Tibial nerve (tissue), 4 donors: ENCODE results near the gene SUFU. TPM values are rescaled to one million over a fixed set of nuclear protein-coding genes. Genes with fewer than 3 reads are reported as not detected.

Experiments used
- DNase-seq, 2 donors: peaks; one replicate each; pipeline ENCODE4 v3.0.0-alpha.2; 2019; ENCODE audit warnings: low spot score in 2 of 2
- H3K27ac ChIP-seq, 4 donors: fragments of 200-600 bp; sonication (generic) in 3 of 4; one replicate each; pipeline ENCODE4 v1.5.1; 2017 to 2019; ENCODE audit warnings: mild to moderate bottlenecking in 1 of 4
- H3K27me3 ChIP-seq, 2 donors: fragments of 200-600 bp; sonication (generic) in 1 of 2; one replicate each; pipeline versions ENCODE4 v1.5.1 to v1.6.0; 2017 to 2019
- H3K36me3 ChIP-seq, 3 donors: fragments of 200-600 bp; sonication (generic); one replicate each; pipeline ENCODE4 v1.5.1; 2018 to 2019
- H3K4me1 ChIP-seq, 4 donors: fragments of 200-600 bp; sonication (generic) in 3 of 4; one replicate each; pipeline ENCODE4 v1.5.1; 2017 to 2019
- H3K4me3 ChIP-seq, 4 donors: fragments of 200-600 bp; sonication (generic) in 3 of 4; one replicate each; pipeline ENCODE4 v1.5.1; 2017 to 2019; ENCODE audit warnings: mild to moderate bottlenecking in 1 of 4, moderate library complexity in 1 of 4
- H3K9me3 ChIP-seq, 4 donors: fragments of 200-600 bp; sonication (generic) in 3 of 4; one replicate each; pipeline ENCODE4 v1.5.1; 2017 to 2019
- CTCF ChIP-seq, 5 experiments: fragments of 200-600 bp in 3 of 5; fragments of 450-650 bp in 2 of 5; sonication (generic) in 3 of 5; IDR thresholded peaks; one replicate each; pipeline ENCODE4 v1.5.1; 2016 to 2019; ENCODE audit warnings: antibody characterized with exemption in 5 of 5, mild to moderate bottlenecking in 3 of 5, moderate library complexity in 2 of 5
- EP300 ChIP-seq, 2 donors: sonication (generic); formaldehyde crosslinking; IDR thresholded peaks; one replicate each; pipeline ENCODE4 v1.6.1; 2017; ENCODE audit warnings: antibody characterized with exemption in 2 of 2, mild to moderate bottlenecking in 1 of 2
- POLR2A ChIP-seq, 2 donors: fragments of 450-650 bp; IDR thresholded peaks; one replicate each; pipeline ENCODE4 v1.6.1; 2017; ENCODE audit warnings: antibody characterized with exemption in 2 of 2, mild to moderate bottlenecking in 2 of 2, moderate library complexity in 2 of 2
- WGBS, 2 donors: methylation state at CpG; one replicate each; pipeline ENCODE4 v1.1.5; 2018; 5-methylcytosine and 5-hydroxymethylcytosine counted together
- total RNA-seq, 4 donors: library from RNA; depleted of rRNA; stranded (reverse); fragments of >200 nt; gene quantifications; one replicate each; pipeline ENCODE4 v1.1.0, GENCODE V29; 2016

SUFU gene
- total RNA-seq, 4 donors from 2014 or later, result 9.8 to 17.1 (median 14.2) TPM

- H3K27me3 ChIP-seq, result no peaks in the 10 kb centered on the region
- TF ChIP-seq POLR2A (IDR thresholded peaks at IDR 0.05) (no peak), CTCF (IDR thresholded peaks at IDR 0.05) (no peak), EP300 (IDR thresholded peaks at IDR 0.05) (no peak)
- 83 to 91% methylated on average over 3 of the region's 3 CpGs for WGBS, 2 donors
- no peak for DNase-seq
- peak overlapping the region in 1 of 4 donors; percentile 29 for H3K27ac ChIP-seq
- H3K36me3 ChIP-seq, result peaks cover 0 to 56% (median 0%) of the 10 kb centered on the region in 3 donors
- H3K4me1 ChIP-seq, result peaks cover 0 to 17% (median 5%) of the 10 kb centered on the region in 4 donors
- no peaks in the 10 kb centered on the region for H3K9me3 ChIP-seq
- no peak overlapping the region for H3K4me3 ChIP-seq
Observed at GRCh38 chr10:102515724-102516123, 12.0 kb downstream of the SUFU start.

GRCh38 chr10:102517553-102517952 is 13.8 kb downstream of the SUFU start:
- no peak overlapping the region for H3K4me3 ChIP-seq
- no peak overlapping the region for H3K27ac ChIP-seq
- 74 to 83% methylated on average over 3 of the region's 3 CpGs for WGBS, 2 donors
- peaks cover 0 to 12% (median 0%) of the 10 kb centered on the region in 4 donors for H3K4me1 ChIP-seq
- H3K36me3 ChIP-seq, result peaks cover 0 to 42% (median 4%) of the 10 kb centered on the region in 3 donors
- no peak for DNase-seq
- H3K27me3 ChIP-seq, result no peaks in the 10 kb centered on the region
- H3K9me3 ChIP-seq, result no peaks in the 10 kb centered on the region
- TF ChIP-seq POLR2A (IDR thresholded peaks at IDR 0.05) (no peak), EP300 (IDR thresholded peaks at IDR 0.05) (no peak), CTCF (IDR thresholded peaks at IDR 0.05) (no peak)

- no peak overlapping the region for H3K27ac ChIP-seq
- H3K36me3 ChIP-seq, result peaks cover 0 to 37% (median 4%) of the 10 kb centered on the region in 3 donors
- no peaks in the 10 kb centered on the region for H3K27me3 ChIP-seq
- DNase-seq, result no peak
- H3K4me3 ChIP-seq, result no peak overlapping the region
- no peaks in the 10 kb centered on the region for H3K9me3 ChIP-seq
- WGBS, 2 donors, result 82 to 88% methylated on average over 12 of the region's 12 CpGs
- H3K4me1 ChIP-seq, result peaks cover 0 to 23% (median 0%) of the 10 kb centered on the region in 4 donors
- TF ChIP-seq EP300 (IDR thresholded peaks at IDR 0.05), result no peak
- TF ChIP-seq POLR2A (IDR thresholded peaks at IDR 0.05), result no peak
- no peak for TF ChIP-seq CTCF (IDR thresholded peaks at IDR 0.05)
Observed at GRCh38 chr10:102519246-102519825, 15.6 kb downstream of the SUFU start.

- H3K9me3 ChIP-seq, result no peaks in the 10 kb centered on the region
- WGBS, 2 donors, result 88 to 93% methylated on average over 1 of the region's 1 CpG
- H3K4me3 ChIP-seq, result no peak overlapping the region
- H3K36me3 ChIP-seq, result peaks cover 0 to 30% (median 4%) of the 10 kb centered on the region in 3 donors
- no peak for DNase-seq
- no peak for TF ChIP-seq CTCF (IDR thresholded peaks at IDR 0.05)
- TF ChIP-seq EP300 (IDR thresholded peaks at IDR 0.05), result no peak
- no peak for TF ChIP-seq POLR2A (IDR thresholded peaks at IDR 0.05)
- peak overlapping the region in 1 of 4 donors; percentile 11 for H3K27ac ChIP-seq
- no peaks in the 10 kb centered on the region for H3K27me3 ChIP-seq
- H3K4me1 ChIP-seq, result peaks cover 0 to 22% (median 1%) of the 10 kb centered on the region in 4 donors
Observed at GRCh38 chr10:102522874-102523249, 19.1 kb downstream of the SUFU start.

- H3K4me3 ChIP-seq, result no peak overlapping the region
- 58 to 59% methylated on average over 7 of the region's 7 CpGs for WGBS, 2 donors
- peaks cover 0 to 28% (median 4%) of the 10 kb centered on the region in 4 donors for H3K4me1 ChIP-seq
- H3K9me3 ChIP-seq, result no peaks in the 10 kb centered on the region
- H3K36me3 ChIP-seq, result peaks cover 0 to 26% (median 4%) of the 10 kb centered on the region in 3 donors
- no peaks in the 10 kb centered on the region for H3K27me3 ChIP-seq
- TF ChIP-seq POLR2A (IDR thresholded peaks at IDR 0.05) (no peak), EP300 (IDR thresholded peaks at IDR 0.05) (no peak), CTCF (IDR thresholded peaks at IDR 0.05) (no peak)
- H3K27ac ChIP-seq, result peak overlapping the region in 2 of 4 donors; percentile 11 to 47
- DNase-seq, result no peak
Observed at GRCh38 chr10:102523250-102524029, 19.7 kb downstream of the SUFU start.
